Suppressor macrophage (primary cell): Measurements from ENCODE around the gene MADD.
A peak's percentile ranks its signal among the peaks of the same experiment; 100 is the strongest.

Experiments
- DNase-seq, 4 experiments: peaks; one replicate each; pipeline ENCODE4 v3.0.0-alpha.2; 2020 to 2022
- total RNA-seq, 17 experiments: gene quantifications; one replicate each; lab custom pipeline; 2026; ENCODE audit warnings: mixed read lengths in 6 of 17, inconsistent platforms in 3 of 17; lab: John Stamatoyannopoulos, UW

Gene MADD
- total RNA-seq: 57.4 to 210 (median 115) reads per million in 17 experiments

- DNase-seq: peak; percentile 91 to 96 (median 94)
Observed at GRCh38 chr11:47269829-47270305, at the start of gene MADD. Gene MADD, plus strand, starts transcription at chr11:47270133.

GRCh38 chr11:47220401-47220821 lies 49.5 kb upstream of the MADD start:
- DNase-seq: peak in 1 of 4 experiments; percentile 38

- DNase-seq: no peak
Observed at GRCh38 chr11:47222696-47223095, 47.2 kb upstream of the MADD start.

GRCh38 chr11:47225552-47226400 lies 44.2 kb upstream of the MADD start:
- DNase-seq: peak in 2 of 4 experiments; percentile 52 to 53

GRCh38 chr11:47229161-47229560 lies 40.8 kb upstream of the MADD start:
- no peak for DNase-seq

GRCh38 chr11:47233051-47233450 lies 36.9 kb upstream of the MADD start:
- DNase-seq: no peak

GRCh38 chr11:47233989-47234668 lies 35.8 kb upstream of the MADD start:
- DNase-seq: peak; percentile 63 to 79 (median 76)

GRCh38 chr11:47234669-47235100 lies 35.2 kb upstream of the MADD start:
- DNase-seq: no peak

GRCh38 chr11:47235163-47235562 lies 34.8 kb upstream of the MADD start:
- no peak for DNase-seq

- no peak for DNase-seq
Observed at GRCh38 chr11:47236482-47236881, 33.5 kb upstream of the MADD start.

- no peak for DNase-seq
Observed at GRCh38 chr11:47239852-47240251, 30.1 kb upstream of the MADD start.

GRCh38 chr11:47241841-47242301 lies 28.1 kb upstream of the MADD start:
- DNase-seq: peak; percentile 86 to 97 (median 91)

- DNase-seq: no peak
Observed at GRCh38 chr11:47242596-47243192, 27.2 kb upstream of the MADD start.

- no peak for DNase-seq
Observed at GRCh38 chr11:47243454-47243853, 26.5 kb upstream of the MADD start.

- DNase-seq: peak; percentile 91 to 97 (median 94)
Observed at GRCh38 chr11:47244448-47245350, 25.2 kb upstream of the MADD start.

- no peak for DNase-seq
Observed at GRCh38 chr11:47245611-47246357, 24.1 kb upstream of the MADD start.

- DNase-seq: no peak
Observed at GRCh38 chr11:47247502-47247901, 22.4 kb upstream of the MADD start.

GRCh38 chr11:47248304-47248663 lies 21.6 kb upstream of the MADD start:
- DNase-seq: no peak

- DNase-seq: peak; percentile 87 to 95 (median 94)
Observed at GRCh38 chr11:47248664-47249377, 21.1 kb upstream of the MADD start, which contains the start of gene ACP2. Gene ACP2, minus strand, starts transcription at chr11:47248814. Its CDS starts 25 bp downstream, at chr11:47248789.

GRCh38 chr11:47249378-47249715 lies 20.6 kb upstream of the MADD start:
- DNase-seq: no peak

GRCh38 chr11:47251751-47252150 lies 18.2 kb upstream of the MADD start:
- DNase-seq: no peak
